ENCODE measurements around the gene KCNQ1OT1.

The KCNQ1OT1 gene

DNA sequence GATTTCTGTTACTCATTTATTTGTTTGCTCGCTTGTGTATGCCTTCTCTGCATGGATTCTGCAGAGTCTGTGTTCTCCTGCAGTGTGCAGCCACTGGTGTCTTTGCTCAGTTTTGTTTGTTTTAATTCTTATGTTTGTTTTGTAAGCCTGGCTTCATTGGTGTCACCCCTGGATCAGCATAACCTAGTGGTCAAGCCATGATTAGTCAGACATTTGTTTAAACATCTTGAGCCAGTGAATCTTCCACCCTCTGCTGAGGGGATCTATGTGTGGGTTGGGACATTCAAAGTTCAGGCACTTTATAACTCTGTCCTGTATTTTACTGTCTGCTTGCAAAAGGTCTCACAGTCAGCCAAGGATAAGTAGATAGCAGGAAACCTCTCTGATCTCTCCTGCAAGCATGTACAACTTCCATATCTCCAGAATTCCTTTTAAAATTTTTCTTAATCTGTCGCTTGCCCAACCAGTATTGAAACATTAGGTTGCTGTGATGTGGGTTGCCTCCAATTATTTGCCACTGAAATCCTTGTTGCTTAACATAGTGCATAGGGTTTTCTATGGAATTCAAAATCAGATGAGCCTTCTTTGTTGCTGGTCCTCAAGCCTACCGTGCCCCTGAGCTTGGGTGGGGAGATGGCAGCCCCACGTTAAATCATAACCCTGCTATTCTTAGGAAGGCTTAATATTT is 86.8 kb downstream of the KCNQ1OT1 start:
- no peak for DNase-seq (ENCODE audit: low read depth in 1 of 2, low spot score in 1 of 2)

DNA sequence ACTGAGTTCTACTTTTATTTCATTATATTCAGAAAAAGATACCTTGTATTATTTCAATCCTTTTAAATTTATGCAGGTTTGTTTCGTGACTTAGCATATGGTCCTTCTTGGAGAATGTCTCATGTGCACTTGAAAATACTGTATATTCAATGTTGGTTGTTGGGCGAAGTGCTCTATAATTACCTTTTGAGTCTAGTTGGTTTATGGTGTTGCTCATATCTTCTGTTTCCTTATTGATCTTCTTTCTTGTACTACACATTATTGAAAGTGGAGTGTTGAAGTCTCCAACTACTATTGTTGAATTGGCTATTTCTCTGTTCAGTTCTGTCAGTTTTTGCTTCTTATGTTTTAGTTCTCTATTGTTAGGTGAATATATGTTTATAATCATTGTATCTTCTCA is 90.4 kb downstream of the KCNQ1OT1 start:
- DNase-seq (ENCODE audit: low read depth in 1 of 2, low spot score in 1 of 2), result no peak

DNA sequence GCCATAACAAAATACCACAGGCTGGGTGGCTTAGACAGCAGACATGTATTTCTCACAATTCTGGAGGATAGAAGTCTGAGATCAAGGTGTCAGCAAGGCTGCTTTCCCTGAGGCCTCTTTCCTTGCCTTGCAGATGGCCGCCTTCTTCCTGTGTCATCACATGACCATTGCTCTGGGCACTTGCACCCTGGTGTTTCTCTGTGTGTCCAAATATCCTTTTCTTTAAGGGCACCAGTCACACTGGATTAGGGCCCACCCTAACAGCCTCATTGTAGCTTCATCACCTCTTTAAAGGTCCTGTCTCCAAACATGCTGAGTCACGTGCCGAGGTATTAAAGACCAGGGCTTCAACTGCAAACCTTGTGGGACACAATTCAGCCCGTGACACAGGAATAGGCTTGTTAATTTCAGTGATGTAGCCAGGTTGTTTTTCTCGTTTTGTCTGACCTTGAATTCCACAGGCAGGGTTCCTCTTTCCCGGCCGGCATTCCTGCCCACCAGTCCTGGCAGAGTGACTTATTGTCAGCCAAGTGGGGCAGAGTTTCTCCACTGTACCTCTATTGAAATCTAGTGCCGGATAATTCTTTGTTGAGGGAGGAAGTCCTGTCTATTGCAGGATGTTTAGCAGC is 100.1 kb downstream of the KCNQ1OT1 start:
- DNase-seq (ENCODE audit: low read depth in 1 of 2, low spot score in 1 of 2), result no peak

DNA sequence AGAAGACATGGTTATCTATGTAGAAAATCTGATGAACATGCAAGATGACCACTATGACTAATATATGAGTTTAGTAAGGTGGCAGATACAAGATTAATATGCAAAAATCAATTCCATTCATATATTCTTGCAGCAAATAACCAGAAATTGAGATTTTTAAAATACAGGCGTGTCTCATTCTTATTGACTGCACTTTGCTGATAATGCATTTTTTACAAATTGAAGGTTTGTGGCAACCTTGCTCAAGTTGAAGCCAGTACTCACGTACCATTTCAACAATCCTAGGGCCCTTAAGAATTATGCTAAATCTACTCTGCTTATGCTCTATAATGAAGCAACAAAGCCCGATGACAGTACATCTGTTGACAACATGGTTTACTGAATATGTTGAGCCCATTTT is 104.6 kb downstream of the KCNQ1OT1 start:
- DNase-seq (ENCODE audit: low read depth in 1 of 2, low spot score in 1 of 2), result no peak

DNA sequence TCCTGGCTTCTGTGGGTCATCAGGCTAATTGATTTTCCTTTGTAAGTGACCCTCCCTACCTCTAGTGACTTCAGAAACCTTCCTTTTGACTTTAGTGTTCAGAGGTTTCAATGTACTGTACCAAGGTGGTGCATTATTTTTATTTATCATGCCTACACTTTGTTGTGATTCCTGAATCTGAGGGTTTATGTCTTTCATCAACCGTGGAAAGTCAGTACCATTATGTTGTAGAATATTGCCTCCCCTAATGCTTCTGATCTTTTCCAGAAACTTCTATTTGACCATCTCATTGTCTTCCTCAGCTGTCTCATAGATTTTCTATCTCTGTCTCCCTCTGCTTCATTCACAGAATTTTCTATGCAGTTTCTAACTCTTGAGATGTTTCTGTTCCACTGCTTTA is 105.5 kb downstream of the KCNQ1OT1 start:
- no peak for DNase-seq (ENCODE audit: low read depth in 1 of 2, low spot score in 1 of 2)

DNA sequence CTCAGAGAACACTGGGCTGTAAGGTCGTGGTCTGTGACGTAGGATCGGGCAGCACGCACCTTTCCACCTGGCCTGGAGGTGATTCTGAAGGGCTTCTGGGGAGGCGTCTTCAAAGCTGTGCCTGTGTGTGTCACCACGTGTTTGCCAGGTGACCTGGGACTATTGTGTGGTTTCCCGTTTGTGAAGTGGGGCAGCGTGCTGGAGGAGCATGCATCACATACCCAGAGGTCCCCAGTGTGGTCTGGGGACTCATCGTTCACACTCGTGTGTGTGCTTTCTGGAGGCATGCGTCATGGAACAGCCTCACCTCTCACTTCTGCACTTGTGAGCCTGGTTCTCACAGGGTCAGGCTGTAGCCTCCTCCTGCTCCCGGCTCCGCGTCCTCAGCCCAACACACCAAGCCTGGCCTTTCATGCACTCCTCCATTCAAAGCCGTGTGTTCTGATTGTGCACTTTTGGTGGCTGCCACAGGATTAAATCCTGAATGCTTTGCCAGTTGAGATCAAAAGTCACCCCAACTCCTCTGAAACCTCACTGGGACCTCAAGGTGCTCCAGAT is 106.3 kb downstream of the KCNQ1OT1 start:
- DNase-seq (ENCODE audit: low read depth in 1 of 2, low spot score in 1 of 2), result no peak

DNA sequence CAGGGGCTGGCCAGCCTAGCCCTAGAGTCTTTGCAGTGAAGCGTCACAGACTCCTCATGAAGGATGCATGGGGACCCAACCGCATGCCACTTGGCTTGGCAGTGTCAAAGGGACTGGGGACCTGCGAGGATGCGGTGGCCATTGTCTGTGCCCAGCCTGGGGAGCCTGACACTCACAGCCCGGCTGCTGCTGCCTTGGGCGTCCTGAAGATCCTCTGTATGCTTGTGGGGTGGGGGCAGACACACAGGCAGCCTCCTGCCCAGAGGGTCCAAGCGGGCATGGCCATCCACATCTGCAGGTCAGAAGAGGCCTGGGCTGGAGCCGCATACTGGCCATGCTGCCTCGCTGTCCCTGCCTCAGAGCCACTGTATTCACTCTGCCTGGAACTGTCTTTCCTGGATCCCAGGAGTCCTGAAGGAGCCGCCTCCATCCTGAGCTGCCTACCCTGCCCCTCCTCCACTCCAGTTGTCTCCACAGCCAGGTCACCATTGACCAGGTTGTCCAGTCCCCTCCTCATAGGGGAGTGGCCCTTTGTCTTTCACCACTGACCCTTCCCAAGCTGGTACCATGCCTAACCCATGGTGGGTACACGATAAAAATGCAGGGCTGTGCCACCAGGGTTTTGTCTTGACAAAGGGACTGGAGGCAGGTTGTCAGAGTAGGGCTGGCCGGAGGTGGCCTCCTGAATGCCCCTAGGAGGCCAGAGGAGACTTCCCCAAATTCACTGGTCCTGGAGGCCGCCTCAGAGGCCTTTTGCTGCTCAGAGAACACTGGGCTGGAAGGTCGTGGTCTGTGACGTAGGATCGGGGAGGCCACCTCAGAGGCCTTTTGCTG is 107.0 kb downstream of the KCNQ1OT1 start:
- DNase-seq (ENCODE audit: low read depth in 1 of 2, low spot score in 1 of 2), result no peak

DNA sequence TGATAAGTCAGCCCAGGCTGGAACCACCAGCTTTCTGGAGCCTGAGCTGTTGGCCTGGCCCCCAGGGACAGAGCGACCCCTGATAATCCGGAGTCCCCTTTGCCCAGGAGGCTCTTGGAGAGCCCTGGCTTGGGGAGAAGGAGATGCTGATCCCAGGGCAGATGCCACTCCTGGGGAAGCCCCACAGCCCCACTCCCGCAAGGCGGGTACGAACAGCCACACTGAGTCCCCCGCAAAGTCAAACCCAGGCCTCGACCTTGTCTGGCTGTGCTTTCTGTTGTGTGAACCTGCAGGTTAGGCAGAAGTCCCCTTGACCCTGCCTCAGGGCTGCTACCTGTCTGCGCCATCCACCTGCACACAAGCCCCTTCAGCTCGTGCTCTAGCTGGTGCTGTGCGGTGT is 108.0 kb downstream of the KCNQ1OT1 start:
- DNase-seq (ENCODE audit: low read depth in 1 of 2, low spot score in 1 of 2), result no peak

DNA sequence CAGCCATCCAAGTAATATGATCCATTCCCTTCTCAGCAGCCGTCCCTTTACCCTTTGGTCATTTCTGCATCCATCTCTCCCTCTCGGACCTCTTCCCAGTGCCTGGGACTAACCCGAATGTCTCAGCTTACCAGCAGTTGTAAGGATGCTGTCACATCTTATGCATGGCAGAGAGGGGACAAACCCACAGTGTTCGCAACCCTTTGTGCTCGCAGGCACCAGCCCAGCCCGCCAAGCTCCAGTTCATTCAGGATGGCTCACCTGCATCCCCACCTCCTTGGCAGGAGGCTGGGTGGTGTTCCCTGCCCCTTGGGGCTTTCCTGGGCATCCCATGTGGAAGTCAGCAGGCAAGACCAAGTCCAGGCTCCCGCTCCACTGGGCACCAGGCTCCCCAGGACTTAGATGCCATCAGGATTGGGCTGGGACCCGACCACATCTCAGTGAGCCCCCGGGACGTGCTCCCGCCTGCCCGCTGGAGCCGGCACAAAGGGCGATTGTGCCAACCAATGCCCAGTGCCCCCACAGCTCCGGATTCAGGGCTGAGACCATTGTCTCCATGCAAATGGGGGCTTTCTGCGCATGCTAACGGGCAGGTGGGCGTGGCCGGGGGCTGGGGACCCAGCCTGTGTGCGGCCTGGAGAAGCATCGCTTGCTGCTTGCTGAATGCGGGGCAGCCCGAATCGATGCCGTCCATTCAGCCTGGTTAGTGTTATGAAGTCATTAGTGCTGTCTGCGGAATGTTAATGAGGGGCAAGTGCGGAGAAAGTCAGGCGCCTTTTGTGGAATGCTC is 108.6 kb downstream of the KCNQ1OT1 start:
- DNase-seq (ENCODE audit: low read depth in 1 of 2, low spot score in 1 of 2), result no peak

DNA sequence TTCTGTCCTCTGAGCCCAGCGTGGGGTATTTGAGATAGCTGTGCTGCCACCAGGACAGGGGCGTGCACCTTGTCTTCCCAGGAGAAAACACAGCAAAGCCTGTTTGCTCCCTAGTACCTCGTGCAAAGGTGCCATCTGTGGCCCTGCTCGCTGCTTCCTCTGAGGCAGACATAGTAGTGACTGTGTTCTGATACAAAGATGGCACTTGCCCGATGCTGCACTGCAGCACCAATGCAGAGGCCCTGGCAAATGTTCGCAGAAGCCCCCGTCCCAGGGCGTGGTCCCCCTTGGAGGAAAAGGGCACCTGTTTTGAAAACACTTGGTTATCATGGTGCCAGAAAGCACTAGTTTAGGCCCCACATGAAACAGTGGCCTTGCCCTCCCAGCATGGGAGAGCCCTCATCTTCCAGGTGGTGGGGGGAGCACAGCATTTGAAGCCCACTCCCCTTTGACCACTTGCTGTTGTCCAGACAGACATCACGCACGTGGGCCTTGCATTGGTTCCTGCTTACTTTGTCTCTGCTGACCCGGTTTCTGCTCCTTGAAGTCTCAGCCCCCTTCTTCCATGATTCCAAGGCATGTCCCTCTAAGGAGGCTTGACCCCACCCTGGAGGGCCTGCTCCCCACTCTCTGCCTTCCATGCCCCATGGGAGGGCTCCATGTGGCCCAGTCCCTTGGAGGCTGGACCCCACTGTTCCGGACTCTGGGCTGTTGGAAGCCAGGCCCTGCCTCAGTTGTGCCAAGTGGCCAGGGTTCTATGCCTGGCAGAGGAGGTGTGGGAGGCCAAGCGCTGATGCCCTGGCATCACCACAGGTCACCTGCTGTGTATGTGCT is 109.4 kb downstream of the KCNQ1OT1 start:
- DNase-seq (ENCODE audit: low read depth in 1 of 2, low spot score in 1 of 2), result no peak

DNA sequence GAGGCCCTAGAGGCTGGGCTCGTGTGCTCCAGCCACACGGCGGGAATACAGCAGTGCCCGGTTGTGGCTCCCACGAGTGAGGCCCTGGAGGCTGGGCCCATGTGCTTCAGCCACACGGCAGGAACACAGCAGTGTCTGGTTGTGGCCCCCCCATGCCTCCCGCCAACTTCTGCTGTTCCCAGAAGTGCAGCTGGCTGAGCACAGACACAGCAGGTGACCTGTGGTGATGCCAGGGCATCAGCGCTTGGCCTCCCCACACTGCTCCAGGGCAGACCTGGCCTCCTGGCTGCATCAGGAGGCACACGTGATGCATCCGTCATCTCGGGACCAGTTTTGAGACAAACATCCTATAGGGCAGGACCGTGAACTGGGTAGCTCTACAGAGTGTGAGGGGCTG is 110.3 kb downstream of the KCNQ1OT1 start:
- no peak for DNase-seq (ENCODE audit: low read depth in 1 of 2, low spot score in 1 of 2)

DNA sequence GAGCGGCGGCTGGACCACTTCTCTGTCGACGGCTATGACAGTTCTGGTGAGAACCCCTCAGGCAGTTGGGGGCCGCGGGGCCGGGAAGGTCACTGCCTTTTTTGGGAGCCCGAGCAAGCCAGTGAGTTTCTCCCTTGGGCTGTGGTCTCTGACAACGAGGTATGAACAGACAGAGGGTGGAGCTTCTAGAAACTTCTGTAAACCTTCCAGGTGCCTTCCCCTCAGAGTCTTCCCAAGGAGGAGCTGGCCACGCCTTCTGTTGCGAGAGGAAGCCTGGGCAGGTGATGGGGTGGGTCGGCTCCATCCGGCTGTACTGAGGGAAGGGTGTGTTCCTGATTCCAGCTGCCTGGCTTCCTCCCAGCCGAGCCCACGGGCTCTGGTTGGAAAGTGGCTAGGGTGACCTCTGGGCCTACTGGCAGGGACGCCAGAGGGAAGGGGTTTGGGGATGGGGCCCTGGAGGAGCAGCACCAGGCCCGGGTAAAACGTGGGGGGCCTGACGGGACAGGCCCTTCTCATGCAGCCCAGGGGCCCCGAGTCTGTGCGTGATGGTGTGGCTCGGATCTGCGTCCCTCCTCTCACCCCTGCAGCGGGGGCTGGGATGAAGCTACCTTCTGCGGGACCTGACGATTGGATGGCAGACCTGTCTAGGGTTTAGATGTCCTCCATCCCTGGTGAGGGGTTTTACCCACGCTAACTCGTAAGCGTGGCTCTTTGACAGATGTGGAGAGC is 110.8 kb downstream of the KCNQ1OT1 start:
- DNase-seq (ENCODE audit: low read depth in 1 of 2, low spot score in 1 of 2), result no peak

DNA sequence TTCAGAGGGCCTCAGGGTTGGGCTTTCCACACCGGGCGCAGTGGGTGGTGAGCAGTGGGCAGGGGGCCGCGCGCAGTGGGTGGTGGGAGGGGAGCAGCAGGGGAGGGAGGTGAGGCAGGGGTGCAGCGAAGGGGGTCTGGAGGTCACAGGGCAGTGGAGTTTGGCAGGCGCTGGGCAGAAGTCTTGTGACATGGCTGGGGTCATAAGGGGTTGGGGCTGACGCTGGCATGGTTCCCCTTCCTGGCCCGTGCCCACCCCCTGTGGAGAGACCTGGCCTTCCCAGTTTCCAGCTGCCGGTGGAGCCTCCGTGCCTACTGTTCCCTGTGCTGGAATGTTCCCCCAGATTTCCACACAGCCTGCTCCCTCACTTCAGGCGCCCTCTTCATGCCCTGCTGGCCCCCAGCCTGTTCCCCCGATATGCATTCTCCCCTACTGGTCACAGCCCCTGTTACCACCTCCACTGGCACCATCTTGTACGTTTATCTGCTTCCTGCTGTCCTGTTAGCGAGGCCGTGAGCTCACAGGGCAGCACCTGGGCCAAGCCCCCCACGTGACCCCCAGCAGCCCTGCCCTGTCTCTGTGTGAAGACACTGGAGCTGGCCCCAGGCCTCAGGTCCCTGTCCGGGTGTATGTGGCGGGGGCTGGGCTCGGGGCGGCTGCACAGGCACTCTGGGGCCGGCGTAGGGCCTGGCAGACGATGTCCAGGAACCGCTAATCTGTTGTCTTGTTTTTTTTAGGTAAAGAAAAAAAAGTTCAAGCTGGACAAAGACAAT is 111.6 kb downstream of the KCNQ1OT1 start:
- no peak for DNase-seq (ENCODE audit: low read depth in 1 of 2, low spot score in 1 of 2)

DNA sequence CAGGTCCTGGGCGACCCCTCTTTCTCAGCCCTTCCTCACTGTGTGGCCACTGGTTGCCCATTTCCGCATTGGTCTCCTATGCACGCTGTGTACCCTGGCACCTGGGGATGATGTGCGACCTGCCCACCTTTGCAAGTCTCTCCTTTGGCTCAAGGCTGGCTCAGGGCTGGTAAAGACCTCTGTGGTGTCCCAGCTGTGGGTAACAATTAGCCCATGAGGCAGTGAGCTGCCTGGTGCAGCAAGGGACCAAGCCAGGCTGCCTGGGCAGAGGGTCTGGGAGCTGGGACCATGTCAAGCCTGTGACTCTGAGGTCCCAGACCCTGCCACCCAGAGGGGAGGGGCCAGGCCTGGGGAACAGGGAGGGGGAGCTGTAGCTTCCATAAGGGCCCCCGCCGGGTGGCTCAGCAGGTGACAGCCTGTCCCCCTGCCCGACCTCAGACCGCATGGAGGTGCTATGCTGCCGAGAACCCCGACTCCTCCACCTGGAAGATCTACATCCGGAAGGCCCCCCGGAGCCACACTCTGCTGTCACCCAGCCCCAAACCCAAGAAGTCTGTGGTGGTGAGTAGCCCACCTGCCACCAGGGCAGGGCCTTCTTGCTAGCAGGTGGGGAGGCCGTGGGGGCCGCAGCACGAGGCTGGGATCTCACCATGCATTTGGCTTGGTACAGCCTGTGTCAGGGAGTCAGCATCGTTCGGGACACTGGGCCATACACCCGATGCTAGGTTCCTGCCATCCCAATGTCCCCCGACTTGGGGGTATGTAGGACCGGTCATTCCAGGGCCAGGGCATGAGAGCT is 112.5 kb downstream of the KCNQ1OT1 start:
- DNase-seq (ENCODE audit: low read depth in 1 of 2, low spot score in 1 of 2), result no peak

DNA sequence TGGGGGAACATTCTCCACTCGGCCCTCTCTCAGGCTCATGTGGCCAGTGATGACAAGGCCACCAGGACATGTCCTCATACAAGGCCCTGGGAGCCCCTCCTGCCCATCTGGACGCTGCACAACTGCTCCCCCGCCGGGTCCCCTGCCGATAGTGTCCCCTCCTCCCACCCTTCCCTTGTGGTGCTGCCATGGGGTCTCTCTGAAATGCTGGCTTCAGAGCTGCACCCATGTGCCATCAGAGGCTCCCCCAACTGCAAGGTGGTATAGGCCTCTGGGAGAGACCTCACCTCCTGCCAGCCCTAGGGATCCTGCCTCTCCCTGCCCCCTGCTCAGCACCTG is 113.0 kb downstream of the KCNQ1OT1 start:
- DNase-seq (ENCODE audit: low read depth in 1 of 2, low spot score in 1 of 2), result no peak

DNA sequence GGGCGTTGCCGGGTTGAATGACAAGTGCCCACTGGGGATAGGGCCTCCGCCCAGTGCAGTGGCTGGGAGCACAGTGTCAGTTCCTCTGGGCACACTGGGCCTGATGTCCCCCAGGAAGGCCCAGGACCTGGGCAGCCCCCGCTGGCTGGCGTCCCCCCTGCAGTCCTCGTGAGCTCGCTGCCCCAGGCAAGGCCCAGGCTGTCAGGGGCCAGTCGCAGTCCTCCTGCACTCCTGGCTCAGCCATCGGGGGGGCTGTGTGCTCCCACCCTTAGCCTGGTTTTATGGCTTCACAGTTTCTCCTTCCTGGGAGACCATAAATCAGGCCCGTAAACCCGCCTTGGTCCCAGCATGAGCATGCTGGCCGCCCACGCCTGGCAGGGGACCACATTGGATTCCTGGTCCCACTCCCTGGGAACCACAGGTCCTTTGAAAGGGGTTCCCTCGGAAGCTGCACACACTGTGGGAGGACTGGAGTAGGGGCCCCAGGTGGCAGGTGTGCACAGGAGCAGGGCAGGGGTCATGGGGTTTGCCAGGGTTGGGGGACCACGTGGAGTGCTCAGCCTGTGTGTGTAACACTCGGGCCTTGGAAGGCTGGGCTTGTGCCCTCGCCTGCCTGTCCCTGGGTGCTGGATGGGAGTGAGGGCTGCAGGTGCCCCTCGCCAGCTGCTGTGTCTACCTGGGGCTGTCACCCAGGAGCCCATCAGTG is 113.6 kb downstream of the KCNQ1OT1 start:
- DNase-seq (ENCODE audit: low read depth in 1 of 2, low spot score in 1 of 2), result no peak

DNA sequence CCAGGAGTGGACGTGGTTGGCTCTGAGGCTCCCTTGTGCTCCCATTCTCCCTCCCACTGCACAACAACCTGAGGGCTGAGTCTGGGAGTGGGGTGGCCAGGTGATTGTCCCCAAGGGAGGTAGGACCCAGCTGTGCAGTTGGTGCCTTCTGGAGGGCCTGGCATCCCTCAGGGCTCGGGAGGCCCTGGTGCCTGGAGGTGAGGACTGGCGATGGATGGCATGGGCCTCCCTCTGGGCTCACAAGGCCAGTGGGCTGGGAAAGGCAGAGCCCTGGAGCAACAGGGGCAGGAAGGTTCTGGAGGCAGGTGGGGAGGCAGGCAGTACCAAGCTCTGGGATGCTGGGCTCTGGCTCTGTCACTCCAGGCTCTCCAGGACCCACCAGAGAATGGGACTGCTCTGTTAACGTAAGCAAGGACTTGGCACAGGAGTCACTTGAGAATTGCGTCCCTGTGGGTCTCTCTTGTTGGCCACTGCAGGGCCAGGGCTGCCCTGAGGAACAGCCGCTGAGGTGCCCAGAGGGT is 114.2 kb downstream of the KCNQ1OT1 start:
- no peak for DNase-seq (ENCODE audit: low read depth in 1 of 2, low spot score in 1 of 2)

All from stimulated activated CD4-positive, alpha-beta T cell treated with anti-CD3 and anti-CD28 coated beads, Interleukin-15, amount 100 ng/mL, for 1 hour (primary cell).